GM23338 (cell line): ENCODE results near the gene RPLP1.

Source experiments
- CREB1 ChIP-seq: fragments of 250-450 bp; sonication (Bioruptor Pico); IDR thresholded peaks from 2 replicates; pipeline ENCODE4 v1.5.0; 2020; ENCODE audit warnings: low read depth, mild to moderate bottlenecking, moderate library complexity
- EZH2 ChIP-seq: fragments of 200-600 bp; sonication (generic); IDR thresholded peaks from one replicate; pipeline ENCODE4 v1.8.0; 2017; ENCODE audit warnings: antibody characterized with exemption, mild to moderate bottlenecking, low read depth; ENCODE audit not compliant: unreplicated experiment
- EZH2phosphoT487 ChIP-seq: fragments of 200-600 bp; sonication (generic); IDR thresholded peaks from one replicate; pipeline ENCODE4 v1.8.1; 2018; ENCODE audit warnings: antibody characterized with exemption; ENCODE audit not compliant: unreplicated experiment
- JUNB ChIP-seq: IDR thresholded peaks from one replicate; pipeline ENCODE4 v1.6.1; 2016; ENCODE audit warnings: antibody characterized with exemption; ENCODE audit not compliant: unreplicated experiment
- NANOG ChIP-seq: IDR thresholded peaks from 2 replicates; pipeline ENCODE4 v1.6.1; 2016; ENCODE audit warnings: antibody characterized with exemption, borderline replicate concordance
- POLR2AphosphoS5 ChIP-seq: IDR thresholded peaks from 2 replicates; pipeline ENCODE4 v1.6.1; 2016; ENCODE audit warnings: antibody characterized with exemption, low read depth
- ZNF114 ChIP-seq: fragments of 250-450 bp; sonication (Bioruptor Pico); IDR thresholded peaks from 2 replicates; pipeline ENCODE4 v1.5.0; 2020; ENCODE audit warnings: mild to moderate bottlenecking, moderate library complexity
- TF ChIP-seq, protein P1 (sequence below), 2 experiments: fragments of 200-600 bp in 1 of 2; sonication (generic) in 1 of 2; conservative IDR thresholded peaks; 2 replicates each; pipeline versions ENCODE4 v1.5.1 to v1.6.1; 2016 to 2017; ENCODE audit warnings: antibody characterized with exemption in 2 of 2, low read depth in 2 of 2, mild to moderate bottlenecking in 2 of 2, moderate library complexity in 1 of 2
- TF ChIP-seq, protein P2 (sequence below): IDR thresholded peaks from one replicate; pipeline ENCODE4 v1.6.1; 2018; ENCODE audit warnings: antibody characterized with exemption; ENCODE audit not compliant: unreplicated experiment
- TF ChIP-seq, protein P3 (sequence below): IDR thresholded peaks from 2 replicates; pipeline ENCODE4 v1.6.1; 2016; ENCODE audit warnings: antibody characterized with exemption

DNA sequence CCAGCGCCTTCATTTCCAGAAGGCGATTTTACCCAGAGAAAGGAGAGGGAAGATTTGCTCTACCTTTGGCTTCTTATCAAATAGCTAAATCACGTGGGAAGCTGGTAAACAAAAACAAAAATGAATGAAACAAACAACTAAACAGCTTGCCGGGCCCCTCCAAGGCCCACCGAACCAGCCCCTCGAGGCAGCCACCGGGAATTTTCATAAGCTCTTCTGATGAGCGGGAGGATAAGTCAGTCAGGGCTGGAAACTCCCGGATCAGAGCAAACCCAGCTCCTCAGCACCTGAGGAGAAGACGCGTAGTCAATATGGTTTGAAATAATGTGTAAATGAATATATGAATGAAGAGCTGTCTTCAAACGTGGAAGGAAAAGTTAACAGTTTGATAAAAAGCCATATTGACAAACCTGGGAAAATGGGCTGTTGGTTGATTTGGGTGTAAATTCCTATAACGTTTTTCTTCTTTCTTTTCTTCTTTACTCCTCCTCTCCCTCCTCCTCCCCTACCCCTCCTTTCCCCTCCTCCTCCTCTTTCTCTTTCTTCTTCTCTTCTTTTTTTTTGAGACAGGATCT lies 10.7 kb downstream of the RPLP1 start:
- TF ChIP-seq EZH2 (no peak), POLR2AphosphoS5 (no peak), JUNB (no peak), EZH2phosphoT487 (no peak), CREB1 (CRISPR knock-in tag) (no peak), ZNF114 (CRISPR knock-in tag) (no peak), NANOG (no peak)
- TF ChIP-seq, protein P1, sequence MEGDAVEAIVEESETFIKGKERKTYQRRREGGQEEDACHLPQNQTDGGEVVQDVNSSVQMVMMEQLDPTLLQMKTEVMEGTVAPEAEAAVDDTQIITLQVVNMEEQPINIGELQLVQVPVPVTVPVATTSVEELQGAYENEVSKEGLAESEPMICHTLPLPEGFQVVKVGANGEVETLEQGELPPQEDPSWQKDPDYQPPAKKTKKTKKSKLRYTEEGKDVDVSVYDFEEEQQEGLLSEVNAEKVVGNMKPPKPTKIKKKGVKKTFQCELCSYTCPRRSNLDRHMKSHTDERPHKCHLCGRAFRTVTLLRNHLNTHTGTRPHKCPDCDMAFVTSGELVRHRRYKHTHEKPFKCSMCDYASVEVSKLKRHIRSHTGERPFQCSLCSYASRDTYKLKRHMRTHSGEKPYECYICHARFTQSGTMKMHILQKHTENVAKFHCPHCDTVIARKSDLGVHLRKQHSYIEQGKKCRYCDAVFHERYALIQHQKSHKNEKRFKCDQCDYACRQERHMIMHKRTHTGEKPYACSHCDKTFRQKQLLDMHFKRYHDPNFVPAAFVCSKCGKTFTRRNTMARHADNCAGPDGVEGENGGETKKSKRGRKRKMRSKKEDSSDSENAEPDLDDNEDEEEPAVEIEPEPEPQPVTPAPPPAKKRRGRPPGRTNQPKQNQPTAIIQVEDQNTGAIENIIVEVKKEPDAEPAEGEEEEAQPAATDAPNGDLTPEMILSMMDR (conservative IDR thresholded peaks at IDR 0.05; ENCODE audit: low read depth in 2 of 2): no peak
- TF ChIP-seq, protein P2, sequence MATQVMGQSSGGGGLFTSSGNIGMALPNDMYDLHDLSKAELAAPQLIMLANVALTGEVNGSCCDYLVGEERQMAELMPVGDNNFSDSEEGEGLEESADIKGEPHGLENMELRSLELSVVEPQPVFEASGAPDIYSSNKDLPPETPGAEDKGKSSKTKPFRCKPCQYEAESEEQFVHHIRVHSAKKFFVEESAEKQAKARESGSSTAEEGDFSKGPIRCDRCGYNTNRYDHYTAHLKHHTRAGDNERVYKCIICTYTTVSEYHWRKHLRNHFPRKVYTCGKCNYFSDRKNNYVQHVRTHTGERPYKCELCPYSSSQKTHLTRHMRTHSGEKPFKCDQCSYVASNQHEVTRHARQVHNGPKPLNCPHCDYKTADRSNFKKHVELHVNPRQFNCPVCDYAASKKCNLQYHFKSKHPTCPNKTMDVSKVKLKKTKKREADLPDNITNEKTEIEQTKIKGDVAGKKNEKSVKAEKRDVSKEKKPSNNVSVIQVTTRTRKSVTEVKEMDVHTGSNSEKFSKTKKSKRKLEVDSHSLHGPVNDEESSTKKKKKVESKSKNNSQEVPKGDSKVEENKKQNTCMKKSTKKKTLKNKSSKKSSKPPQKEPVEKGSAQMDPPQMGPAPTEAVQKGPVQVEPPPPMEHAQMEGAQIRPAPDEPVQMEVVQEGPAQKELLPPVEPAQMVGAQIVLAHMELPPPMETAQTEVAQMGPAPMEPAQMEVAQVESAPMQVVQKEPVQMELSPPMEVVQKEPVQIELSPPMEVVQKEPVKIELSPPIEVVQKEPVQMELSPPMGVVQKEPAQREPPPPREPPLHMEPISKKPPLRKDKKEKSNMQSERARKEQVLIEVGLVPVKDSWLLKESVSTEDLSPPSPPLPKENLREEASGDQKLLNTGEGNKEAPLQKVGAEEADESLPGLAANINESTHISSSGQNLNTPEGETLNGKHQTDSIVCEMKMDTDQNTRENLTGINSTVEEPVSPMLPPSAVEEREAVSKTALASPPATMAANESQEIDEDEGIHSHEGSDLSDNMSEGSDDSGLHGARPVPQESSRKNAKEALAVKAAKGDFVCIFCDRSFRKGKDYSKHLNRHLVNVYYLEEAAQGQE: no peak
- TF ChIP-seq, protein P3, sequence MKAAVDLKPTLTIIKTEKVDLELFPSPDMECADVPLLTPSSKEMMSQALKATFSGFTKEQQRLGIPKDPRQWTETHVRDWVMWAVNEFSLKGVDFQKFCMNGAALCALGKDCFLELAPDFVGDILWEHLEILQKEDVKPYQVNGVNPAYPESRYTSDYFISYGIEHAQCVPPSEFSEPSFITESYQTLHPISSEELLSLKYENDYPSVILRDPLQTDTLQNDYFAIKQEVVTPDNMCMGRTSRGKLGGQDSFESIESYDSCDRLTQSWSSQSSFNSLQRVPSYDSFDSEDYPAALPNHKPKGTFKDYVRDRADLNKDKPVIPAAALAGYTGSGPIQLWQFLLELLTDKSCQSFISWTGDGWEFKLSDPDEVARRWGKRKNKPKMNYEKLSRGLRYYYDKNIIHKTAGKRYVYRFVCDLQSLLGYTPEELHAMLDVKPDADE: no peak
